NCI-H2081 (cell line): ENCODE data around the gene TANK.
"Not testable (repeated sequence)": the region's sequence is repeated elsewhere in the genome, so short reads cannot be mapped to it uniquely, and the experiment has no call there.

Source experiments
- DNase-seq, 2 experiments: peaks; one replicate each; lab custom pipeline; 2025; lab: John Stamatoyannopoulos, UW

TANK gene

GRCh38 chr2:161269111-161269510, 108.9 kb downstream of the TANK start:
- DNase-seq: no peak

GRCh38 chr2:161273038-161273760, 113.0 kb downstream of the TANK start:
- DNase-seq: peak; percentile 63 to 70

- not testable (repeated sequence) for DNase-seq
Observed at GRCh38 chr2:161278564-161279229, 118.5 kb downstream of the TANK start.

GRCh38 chr2:161279230-161279815, 119.1 kb downstream of the TANK start:
- not testable (repeated sequence) for DNase-seq

GRCh38 chr2:161280906-161281323, 120.7 kb downstream of the TANK start:
- not testable (repeated sequence) for DNase-seq

GRCh38 chr2:161281615-161282310, 121.5 kb downstream of the TANK start:
- DNase-seq: not testable (repeated sequence)

DNA sequence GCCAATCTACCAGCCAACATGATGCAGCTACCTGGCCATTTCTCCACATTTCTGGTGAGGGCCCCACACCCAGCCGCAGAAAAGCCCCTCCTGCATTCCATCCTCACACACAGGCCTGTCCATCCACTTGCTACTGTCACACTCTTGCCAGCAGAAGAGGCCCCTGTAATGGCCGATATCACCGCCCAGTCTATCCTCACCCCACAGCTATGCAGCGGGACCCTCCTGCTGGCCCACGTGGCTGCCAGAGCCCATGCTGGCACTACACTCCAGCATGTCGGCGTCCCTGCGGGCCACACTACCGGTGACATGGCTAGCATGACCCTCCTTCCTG, 122.0 kb downstream of the TANK start:
- not testable (repeated sequence) for DNase-seq

DNA sequence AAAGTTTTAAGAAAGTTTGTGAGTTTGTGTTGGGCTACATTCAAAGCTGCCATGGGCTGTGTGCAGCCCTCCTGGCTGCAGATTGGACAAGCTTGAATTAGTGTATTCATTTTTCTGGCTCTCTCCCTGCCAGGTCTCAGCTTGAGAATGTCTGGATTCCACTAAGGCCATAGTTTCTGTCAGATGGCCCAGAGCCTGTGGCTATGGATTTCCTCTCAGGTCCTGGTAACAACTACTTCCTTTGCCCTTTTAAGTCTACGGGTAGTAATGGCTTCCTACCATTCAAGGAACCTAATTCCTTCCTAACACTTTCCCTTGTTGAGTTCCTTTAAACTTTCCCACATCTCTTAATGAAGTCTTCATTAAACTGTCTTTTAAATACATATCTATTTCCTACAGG, 123.7 kb downstream of the TANK start:
- no peak for DNase-seq
